Stimulated activated CD4-positive, alpha-beta T cell treated with anti-CD3 and anti-CD28 coated beads, Interleukin-1b, Interleukin-23, amount 100 ng/mL, for 1 hour (primary cell): Measurements from ENCODE around the gene C20orf202.
"Not testable (repeated sequence)": the region's sequence is repeated elsewhere in the genome, so short reads cannot be mapped to it uniquely, and the experiment has no call there.

Experiments
- DNase-seq, 2 donors: peaks; one replicate each; pipeline ENCODE4 v3.0.0-alpha.2; 2020; ENCODE audit warnings: low read depth in 2 of 2

Gene C20orf202

GRCh38 chr20:1209447-1210387 is 6.5 kb downstream of the C20orf202 start:
- no peak for DNase-seq

GRCh38 chr20:1210501-1210900 is 7.2 kb downstream of the C20orf202 start:
- no peak for DNase-seq

GRCh38 chr20:1212023-1212422 is 8.8 kb downstream of the C20orf202 start:
- DNase-seq: no peak

GRCh38 chr20:1212607-1213396 is 9.5 kb downstream of the C20orf202 start:
- peak; percentile 12 to 40 for DNase-seq

- no peak for DNase-seq
These were observed 11.6 kb downstream of the C20orf202 start for GRCh38 chr20:1214838-1215261.

- peak in 1 of 2 donors; percentile 24 for DNase-seq
These were observed 12.3 kb downstream of the C20orf202 start for GRCh38 chr20:1215386-1216170.

GRCh38 chr20:1216527-1217427 is 13.5 kb downstream of the C20orf202 start:
- DNase-seq: not testable (repeated sequence)

- not testable (repeated sequence) for DNase-seq
These were observed 19.5 kb downstream of the C20orf202 start for GRCh38 chr20:1222750-1223149.

GRCh38 chr20:1224205-1224890 is 21.1 kb downstream of the C20orf202 start:
- no peak for DNase-seq

- no peak for DNase-seq
These were observed 22.1 kb downstream of the C20orf202 start for GRCh38 chr20:1225263-1225782.

- peak; percentile 61 to 74 for DNase-seq
These were observed 22.8 kb downstream of the C20orf202 start, which contains the start of gene RAD21L1 for GRCh38 chr20:1225783-1226654. RAD21L1 (plus strand) TSS chr20:1226044; CDS start chr20:1228454, 2,410 bp downstream.

GRCh38 chr20:1229541-1229940 is 26.3 kb downstream of the C20orf202 start:
- DNase-seq: no peak

GRCh38 chr20:1232286-1233111 is 29.2 kb downstream of the C20orf202 start:
- DNase-seq: no peak

- no peak for DNase-seq
These were observed 37.3 kb downstream of the C20orf202 start for GRCh38 chr20:1240549-1240948.

- no peak for DNase-seq
These were observed 38.2 kb downstream of the C20orf202 start for GRCh38 chr20:1241456-1241855.

- DNase-seq: no peak
These were observed 38.8 kb downstream of the C20orf202 start for GRCh38 chr20:1242099-1242498.

GRCh38 chr20:1242530-1242929 is 39.3 kb downstream of the C20orf202 start:
- no peak for DNase-seq

GRCh38 chr20:1245578-1245977 is 42.3 kb downstream of the C20orf202 start:
- DNase-seq: no peak
